T-cell (primary cell): ENCODE measurements around the gene COA8. TPM values are rescaled to one million over a fixed set of nuclear protein-coding genes. Genes with fewer than 3 reads are reported as not detected.

ENCODE experiments used
- ATAC-seq, 4 experiments: fragments of 200-7000 bp in 3 of 4; fragments of 150-1000 bp in 1 of 4; cut with Tn5 transposase; replicated peaks in 1 of 4; 1 replicate in 3 of 4; 2 replicates in 1 of 4; pipeline ENCODE4 v1.10.0; 2021; ENCODE audit warnings: moderate library complexity in 3 of 4, mild to moderate bottlenecking in 2 of 4, moderate number of reproducible peaks in 1 of 4
- CTCF ChIA-PET, 2 donors: fragments of 300-600 bp; sonication (Branson Sonifier 250); formaldehyde crosslinking; loops; one replicate each; lab custom pipeline; 2022; ENCODE audit warnings: antibody characterized with exemption in 2 of 2; lab: Charles Lee
- POLR2A ChIA-PET, 2 donors: fragments of 300-600 bp; sonication (Branson Sonifier 250); formaldehyde crosslinking; loops; one replicate each; lab custom pipeline; 2022; ENCODE audit warnings: antibody characterized with exemption in 2 of 2; lab: Charles Lee
- DNase-seq, 35 experiments: peaks; one replicate each; pipeline versions ENCODE4 v3.0.0 to v3.0.0-alpha.2; 2013 to 2023
- H3K27ac ChIP-seq: one replicate; pipeline ENCODE4 v1.5.1; 2013; ENCODE audit warnings: low read length
- H3K27me3 ChIP-seq, 2 experiments: replicated peaks in 1 of 2; 1 replicate in 1 of 2; 2 replicates in 1 of 2; pipeline versions ENCODE4 v1.6.1 to v1.7.0; 2013; ENCODE audit warnings: low read length in 1 of 2, mixed read lengths in 1 of 2; ENCODE audit not compliant: control insufficient read depth in 2 of 2, insufficient read depth in 2 of 2; ENCODE audit errors: extremely low read depth in 1 of 2
- H3K36me3 ChIP-seq, 2 donors: 1 replicate in 1 of 2; 2 replicates in 1 of 2; pipeline versions ENCODE4 v1.6.1 to v1.7.0; 2013; ENCODE audit warnings: low read length in 1 of 2; ENCODE audit not compliant: control insufficient read depth in 2 of 2, insufficient read depth in 1 of 2; ENCODE audit errors: extremely low read depth in 1 of 2
- H3K4me1 ChIP-seq, 2 experiments: 1 replicate in 1 of 2; 2 replicates in 1 of 2; pipeline versions ENCODE4 v1.6.1 to v1.7.0; 2013; ENCODE audit warnings: low read length in 2 of 2, mixed read lengths in 1 of 2; ENCODE audit not compliant: insufficient read depth in 2 of 2, control insufficient read depth in 1 of 2; ENCODE audit errors: extremely low read depth in 1 of 2
- H3K4me3 ChIP-seq, 2 donors: 1 replicate in 1 of 2; 2 replicates in 1 of 2; pipeline versions ENCODE4 v1.5.1 to v1.7.0; 2013; ENCODE audit warnings: mild to moderate bottlenecking in 2 of 2, low read length in 1 of 2, moderate library complexity in 1 of 2; ENCODE audit not compliant: control insufficient read depth in 1 of 2; ENCODE audit errors: extremely low read depth in 1 of 2
- H3K9me3 ChIP-seq: 2 replicates; pipeline ENCODE4 v1.7.0; 2013
- H3K27ac Mint-ChIP-seq, 2 donors: one replicate each; pipeline ENCODE4 v1.8.0; 2020 to 2021; ENCODE audit warnings: mild to moderate bottlenecking in 2 of 2, mixed read lengths in 2 of 2
- H3K27me3 Mint-ChIP-seq, 2 donors: one replicate each; pipeline ENCODE4 v1.8.0; 2021 to 2022; ENCODE audit warnings: mixed read lengths in 2 of 2
- H3K36me3 Mint-ChIP-seq: one replicate; pipeline ENCODE4 v1.8.0; 2021; ENCODE audit warnings: mixed read lengths
- H3K4me1 Mint-ChIP-seq, 3 donors: one replicate each; pipeline ENCODE4 v1.8.0; 2020 to 2022; ENCODE audit warnings: mixed read lengths in 3 of 3, mild to moderate bottlenecking in 1 of 3
- H3K4me3 Mint-ChIP-seq, 3 donors: one replicate each; pipeline ENCODE4 v1.8.0; 2020 to 2022; ENCODE audit warnings: mild to moderate bottlenecking in 3 of 3, mixed read lengths in 3 of 3, moderate library complexity in 3 of 3
- H3K9me3 Mint-ChIP-seq, 3 donors: one replicate each; pipeline ENCODE4 v1.8.0; 2020 to 2022; ENCODE audit warnings: mixed read lengths in 3 of 3
- WGBS: methylation state at CpG from one replicate; pipeline ENCODE4 v1.1.5; 2013; ENCODE audit warnings: missing lambda C conversion rate; ENCODE audit not compliant: insufficient coverage; 5-methylcytosine and 5-hydroxymethylcytosine counted together
- total RNA-seq, 35 experiments: library from RNA in 6 of 35; stranded (reverse) in 6 of 35; fragments of 120-200 nt in 1 of 35; gene quantifications; one replicate each; pipeline versions ENCODE4 v1.2.1 to v1.2.4 and lab custom pipeline; 2013 to 2026

The COA8 gene
- total RNA-seq, 5 donors from 2014 or later (not counting 1 experiment from before 2014, with no cell fraction given): 17.7 to 27.5 (median 22.3) TPM

DNA sequence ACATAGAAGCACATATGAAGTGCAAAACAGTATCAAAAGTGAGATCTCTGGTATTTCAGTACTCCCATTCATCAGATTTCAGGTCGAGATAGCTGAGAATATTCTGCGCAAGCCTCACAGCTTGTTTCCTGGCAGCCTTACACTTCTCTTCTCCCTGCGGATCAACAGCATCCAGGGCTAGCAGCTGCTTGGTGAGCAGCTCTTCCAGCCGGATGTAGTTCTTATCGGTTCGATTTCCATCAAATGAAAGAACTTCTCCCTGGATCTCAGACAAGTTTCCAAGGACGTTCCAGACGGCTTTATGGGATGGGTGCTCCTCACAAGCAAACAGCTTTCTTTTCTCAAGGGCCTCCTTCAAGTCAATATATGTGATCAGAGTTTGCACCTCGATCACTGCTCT lies 3.0 kb upstream of the COA8 start:
- Histone ChIP-seq H3K27ac (no peak overlapping the region), H3K27me3 (no peaks in the 10 kb centered on the region), H3K4me1 (peaks cover 21 to 46% of the 10 kb centered on the region in 2 experiments), H3K4me3 (no peak overlapping the region), H3K9me3 (no peaks in the 10 kb centered on the region), H3K36me3 (peaks cover 5 to 27% of the 10 kb centered on the region in 2 donors)
- peaks cover 58 to 74% (median 70%) of the 10 kb centered on the region in 3 donors for H3K4me1 Mint-ChIP-seq
- DNase-seq: no peak
- peak overlapping the region in 2 of 3 donors; percentile 17 to 98 for H3K4me3 Mint-ChIP-seq
- POLR2A ChIA-PET: interaction anchor here (0.6 kb wide), 2 partner anchors 98 to 708 kb away, joined by 3 to 4 read pairs; no protein-coding TSS in a partner anchor
- CTCF ChIA-PET: interaction anchor here in 1 of 2 donors (0.6 kb wide), 1 partner anchor 14 kb away, joined by 3 read pairs; no protein-coding TSS in a partner anchor
- no peaks in the 10 kb centered on the region for H3K27me3 Mint-ChIP-seq
- H3K36me3 Mint-ChIP-seq: peaks cover 15% of the 10 kb centered on the region
- no peak for ATAC-seq
- no peaks in the 10 kb centered on the region for H3K9me3 Mint-ChIP-seq
- WGBS: 93% methylated on average over 6 of the region's 9 CpGs
- H3K27ac Mint-ChIP-seq: no peak overlapping the region

- H3K27ac ChIP-seq: no peak overlapping the region
- H3K4me3 ChIP-seq: no peak overlapping the region
These were observed 2.1 kb upstream of the COA8 start for GRCh38 chr14:103560691-103561090.

GRCh38 chr14:103561381-103562178 lies 1.2 kb upstream of the COA8 start:
- ATAC-seq (peak; percentile 5 to 33 (median 32)), DNase-seq (peak in 17 of 35 experiments; percentile 10 to 47 (median 17))
- Mint-ChIP-seq H3K4me1 (peaks cover 58 to 76% (median 70%) of the 10 kb centered on the region in 3 donors), H3K36me3 (peaks cover 13% of the 10 kb centered on the region), H3K9me3 (no peaks in the 10 kb centered on the region), H3K27ac (peak overlapping the region; percentile 86), H3K4me3 (peak overlapping the region; percentile 88 to 98 (median 89)), H3K27me3 (no peaks in the 10 kb centered on the region)
- Histone ChIP-seq H3K4me1 (peaks cover 21 to 52% of the 10 kb centered on the region in 2 experiments), H3K4me3 (peak overlapping the region; percentile 75 to 87), H3K36me3 (peaks cover 3 to 28% of the 10 kb centered on the region in 2 donors), H3K27ac (peak overlapping the region; percentile 36), H3K27me3 (no peaks in the 10 kb centered on the region), H3K9me3 (no peaks in the 10 kb centered on the region)
- ChIA-PET POLR2A (interaction anchor here (0.6 to 1.7 kb wide), 3 partner anchors 11 to 1137 kb away, joined by 3 to 9 read pairs (median 3); no protein-coding TSS in a partner anchor), CTCF (interaction anchor here in 1 of 2 donors (1.1 kb wide), 1 partner anchor 10 kb away, joined by 4 read pairs; no protein-coding TSS in a partner anchor)
- WGBS: 10% methylated on average over 31 of the region's 36 CpGs

More at GRCh38 chr14:103560691-103561090, 2.1 kb upstream of the COA8 start:
- Histone ChIP-seq H3K4me1 (peaks cover 21 to 49% of the 10 kb centered on the region in 2 experiments), H3K9me3 (no peaks in the 10 kb centered on the region), H3K27me3 (no peaks in the 10 kb centered on the region), H3K36me3 (peaks cover 3 to 25% of the 10 kb centered on the region in 2 donors)
- Mint-ChIP-seq H3K4me3 (peak overlapping the region; percentile 88 to 98 (median 89)), H3K36me3 (peaks cover 13% of the 10 kb centered on the region), H3K4me1 (peaks cover 58 to 72% (median 66%) of the 10 kb centered on the region in 3 donors), H3K27me3 (no peaks in the 10 kb centered on the region), H3K9me3 (no peaks in the 10 kb centered on the region), H3K27ac (peak overlapping the region; percentile 24 to 86)
- 91% methylated on average over 5 of the region's 8 CpGs for WGBS
- ATAC-seq (no peak), DNase-seq (no peak)
- ChIA-PET POLR2A (interaction anchor here (0.6 to 1.7 kb wide), 3 partner anchors 10 to 967 kb away, joined by 3 to 9 read pairs (median 3); no protein-coding TSS in a partner anchor), CTCF (interaction anchor here in 1 of 2 donors (1.1 kb wide), 1 partner anchor 9 kb away, joined by 4 read pairs; no protein-coding TSS in a partner anchor)

DNA sequence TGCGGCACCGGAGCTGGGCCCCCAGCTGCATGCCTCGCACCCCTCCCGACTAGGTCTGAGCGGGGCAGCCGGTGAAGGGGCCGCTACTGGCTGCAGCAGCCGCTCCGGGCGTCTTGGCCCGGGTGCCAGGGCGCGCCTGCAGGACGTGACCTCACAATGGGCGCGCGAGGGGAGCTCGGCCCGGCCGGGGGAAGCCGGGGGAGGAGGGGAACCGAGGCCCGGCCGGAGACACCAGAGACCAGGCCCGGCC lies 656 bp upstream of the COA8 start:
- Histone ChIP-seq H3K4me1 (peaks cover 20 to 52% of the 10 kb centered on the region in 2 experiments), H3K27ac (peak overlapping the region; percentile 36), H3K36me3 (peaks cover 3 to 30% of the 10 kb centered on the region in 2 donors), H3K9me3 (no peaks in the 10 kb centered on the region), H3K27me3 (no peaks in the 10 kb centered on the region), H3K4me3 (peak overlapping the region; percentile 75 to 87)
- ATAC-seq: peak in 2 of 4 experiments; percentile 13 to 34
- 0% methylated on average over 25 of the region's 25 CpGs for WGBS
- Mint-ChIP-seq H3K27me3 (no peaks in the 10 kb centered on the region), H3K9me3 (no peaks in the 10 kb centered on the region), H3K27ac (peak overlapping the region; percentile 86), H3K4me1 (peaks cover 56 to 73% (median 67%) of the 10 kb centered on the region in 3 donors), H3K4me3 (peak overlapping the region; percentile 88 to 98 (median 89)), H3K36me3 (peaks cover 13% of the 10 kb centered on the region)
- peak in 2 of 35 experiments; percentile 1 to 5 for DNase-seq
- CTCF ChIA-PET: interaction anchor here in 1 of 2 donors (1.1 kb wide), 1 partner anchor 11 kb away, joined by 4 read pairs; no protein-coding TSS in a partner anchor
- POLR2A ChIA-PET: interaction anchor here in 1 of 2 donors (0.5 to 1.7 kb wide), 2 partner anchors 11 to 410 kb away, joined by 6 to 9 read pairs; no protein-coding TSS in a partner anchor

DNA sequence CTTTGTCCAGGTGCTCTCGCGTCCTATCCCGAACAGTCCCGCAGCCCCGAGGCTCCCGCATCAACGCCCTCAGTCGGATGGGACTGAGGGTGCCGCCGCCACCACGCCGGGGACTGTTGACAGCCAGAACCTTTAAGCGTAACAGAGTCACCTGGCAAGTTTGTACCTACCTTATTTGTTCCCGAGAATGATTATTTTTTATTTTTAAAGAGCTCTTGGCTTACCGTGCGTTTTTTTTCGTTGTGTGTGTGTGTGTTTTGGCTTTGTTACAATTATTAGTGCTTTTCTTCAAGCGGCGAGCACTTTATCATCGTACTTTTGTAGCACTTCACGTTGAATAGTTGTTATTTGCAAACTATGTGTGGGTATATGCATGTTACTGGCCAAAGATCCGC lies 463 bp downstream of the COA8 start:
- ChIA-PET POLR2A (no interaction called here), CTCF (no interaction called here)
- Histone ChIP-seq H3K4me1 (peaks cover 19 to 47% of the 10 kb centered on the region in 2 experiments), H3K27ac (peak overlapping the region; percentile 30), H3K4me3 (peak overlapping the region; percentile 75 to 87), H3K36me3 (peaks cover 0 to 28% of the 10 kb centered on the region in 2 donors), H3K9me3 (no peaks in the 10 kb centered on the region), H3K27me3 (no peaks in the 10 kb centered on the region)
- Mint-ChIP-seq H3K9me3 (no peaks in the 10 kb centered on the region), H3K4me1 (peaks cover 51 to 69% (median 58%) of the 10 kb centered on the region in 3 donors), H3K27me3 (no peaks in the 10 kb centered on the region), H3K36me3 (peaks cover 10% of the 10 kb centered on the region), H3K27ac (peak overlapping the region; percentile 85 to 87), H3K4me3 (peak overlapping the region; percentile 92 to 98 (median 93))
- 3% methylated on average over 8 of the region's 22 CpGs for WGBS
- ATAC-seq: peak in 1 of 4 experiments; percentile 26
- peak in 4 of 35 experiments; percentile 5 to 24 (median 17) for DNase-seq
